Fibroblast of the aortic adventitia (primary cell): ENCODE data around the gene S100B. TPM values are rescaled to one million over a fixed set of nuclear protein-coding genes. Genes with fewer than 3 reads are reported as not detected.

ENCODE experiments used
- DNase-seq: peaks from one replicate; pipeline ENCODE4 v3.0.0-alpha.2; 2010; ENCODE audit warnings: low read depth
- H3K4me3 ChIP-seq: 2 replicates; pipeline ENCODE4 v1.5.1; 2011; ENCODE audit warnings: low read depth, mild to moderate bottlenecking, control low read depth, low read length, moderate library complexity
- total RNA-seq: library from RNA; depleted of rRNA; stranded (reverse); fragments of >200 nt; gene quantifications from 2 replicates; pipeline ENCODE4 v1.2.3, GENCODE V29; 2012; ENCODE audit warnings: low replicate concordance
- TF ChIP-seq, protein P1 (sequence below): IDR thresholded peaks from 2 replicates; pipeline ENCODE4 v1.5.1; 2011; ENCODE audit warnings: mild to moderate bottlenecking, low read length, control low read depth, inconsistent platforms; ENCODE audit not compliant: insufficient read depth

Gene S100B
- 1.1 and 1.2 TPM in 2 replicates for total RNA-seq

DNA sequence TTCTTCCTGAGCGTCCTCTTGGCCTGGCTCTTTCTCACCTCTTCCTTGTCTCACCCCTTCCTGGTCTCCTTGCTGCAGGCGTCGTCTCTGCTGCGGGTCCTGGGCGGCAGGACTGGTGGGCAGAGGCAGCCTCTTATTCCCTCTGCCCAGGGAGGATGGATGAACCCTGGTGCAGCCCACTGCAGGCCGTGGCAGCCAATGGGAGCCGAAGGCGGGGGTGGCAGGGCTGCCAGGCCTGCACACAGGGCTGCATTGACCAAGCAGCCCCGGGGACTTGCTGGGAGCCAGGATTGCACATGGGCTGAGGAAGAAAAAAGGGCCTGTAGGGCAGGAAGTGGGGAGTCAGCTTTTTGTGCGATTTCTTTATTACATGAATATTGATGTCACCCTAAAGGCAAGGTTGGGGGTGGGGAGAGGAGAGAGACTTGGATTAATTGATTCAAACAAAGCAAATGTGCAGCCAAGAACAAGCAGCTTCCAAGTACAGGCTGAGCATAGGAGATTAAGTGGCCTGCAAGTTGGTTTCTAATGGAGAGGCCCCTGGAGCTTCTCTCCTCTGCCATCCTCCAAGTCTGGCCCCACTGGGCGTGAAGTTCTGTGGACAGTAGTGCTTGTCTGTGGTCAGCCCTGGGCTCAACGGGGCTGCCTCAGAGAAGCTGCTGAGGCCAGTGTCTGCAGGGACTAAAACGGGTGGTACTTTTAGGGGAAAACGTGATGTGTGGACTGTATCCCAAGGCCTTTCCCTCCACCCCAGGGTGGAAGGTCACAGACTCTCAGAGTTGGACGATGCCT is at the start of gene S100B:
TSS of gene S100B (minus strand) at position 108 of the 792 bp plus-strand sequence. CDS start 2,667 bp downstream, outside the sequence.
- H3K4me3 ChIP-seq: no peak within 1 kb of the TSS
- peak; percentile 15 for DNase-seq
- TF ChIP-seq, protein P1, sequence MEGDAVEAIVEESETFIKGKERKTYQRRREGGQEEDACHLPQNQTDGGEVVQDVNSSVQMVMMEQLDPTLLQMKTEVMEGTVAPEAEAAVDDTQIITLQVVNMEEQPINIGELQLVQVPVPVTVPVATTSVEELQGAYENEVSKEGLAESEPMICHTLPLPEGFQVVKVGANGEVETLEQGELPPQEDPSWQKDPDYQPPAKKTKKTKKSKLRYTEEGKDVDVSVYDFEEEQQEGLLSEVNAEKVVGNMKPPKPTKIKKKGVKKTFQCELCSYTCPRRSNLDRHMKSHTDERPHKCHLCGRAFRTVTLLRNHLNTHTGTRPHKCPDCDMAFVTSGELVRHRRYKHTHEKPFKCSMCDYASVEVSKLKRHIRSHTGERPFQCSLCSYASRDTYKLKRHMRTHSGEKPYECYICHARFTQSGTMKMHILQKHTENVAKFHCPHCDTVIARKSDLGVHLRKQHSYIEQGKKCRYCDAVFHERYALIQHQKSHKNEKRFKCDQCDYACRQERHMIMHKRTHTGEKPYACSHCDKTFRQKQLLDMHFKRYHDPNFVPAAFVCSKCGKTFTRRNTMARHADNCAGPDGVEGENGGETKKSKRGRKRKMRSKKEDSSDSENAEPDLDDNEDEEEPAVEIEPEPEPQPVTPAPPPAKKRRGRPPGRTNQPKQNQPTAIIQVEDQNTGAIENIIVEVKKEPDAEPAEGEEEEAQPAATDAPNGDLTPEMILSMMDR: no peak

DNA sequence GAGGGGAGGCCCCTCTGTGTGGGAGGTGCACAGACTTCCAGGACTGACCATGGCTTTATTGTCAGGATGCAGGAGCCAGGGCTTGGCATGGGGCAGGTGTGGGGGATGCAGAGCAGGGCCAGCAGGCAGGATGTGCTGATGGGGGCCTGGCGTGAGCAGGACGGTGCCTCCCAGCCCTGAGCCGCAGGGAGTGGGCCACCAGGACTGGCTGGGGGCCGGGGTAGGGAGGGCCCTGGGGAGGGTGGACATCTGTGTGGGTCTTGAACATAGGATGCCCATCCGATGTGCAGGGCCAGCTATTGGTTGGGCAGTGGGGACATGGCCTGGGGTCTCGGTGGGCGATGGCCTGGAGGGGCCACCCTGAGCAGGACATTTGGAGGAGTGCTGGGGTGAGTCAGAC is 46.2 kb upstream of the S100B start:
- DNase-seq: no peak
- TF ChIP-seq, protein P1: no peak
- no peak overlapping the region for H3K4me3 ChIP-seq

DNA sequence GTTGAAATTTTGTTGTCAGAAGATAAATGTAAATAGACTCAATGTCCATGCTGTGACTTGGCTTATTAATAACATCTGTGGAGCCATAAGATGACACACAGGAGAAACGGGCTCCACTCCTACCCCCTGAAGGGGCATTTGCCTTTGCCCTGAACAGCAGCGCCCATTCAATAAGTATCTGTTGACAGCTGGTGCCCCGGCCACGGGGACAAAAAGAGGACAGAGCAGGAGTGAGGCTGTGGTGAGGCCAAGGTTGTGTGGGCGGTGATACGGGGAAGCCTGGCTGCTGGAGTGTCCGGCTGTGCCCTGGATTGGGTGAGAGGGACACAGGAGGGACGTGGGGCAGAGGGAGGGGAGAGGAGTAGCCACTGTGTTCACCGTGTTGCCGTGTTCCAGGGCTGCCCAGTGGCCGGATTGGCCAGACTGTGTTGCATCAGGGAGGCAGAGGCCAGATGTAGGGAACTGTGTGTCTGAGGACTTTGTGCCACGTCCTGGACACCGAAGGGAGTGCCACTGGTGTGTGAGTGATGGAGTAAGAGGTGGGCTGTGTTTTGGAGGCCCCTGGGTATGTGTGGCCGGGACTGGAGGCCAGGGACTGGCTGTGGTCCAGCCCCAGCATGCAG is 45.7 kb upstream of the S100B start:
- no peak overlapping the region for H3K4me3 ChIP-seq
- no peak for DNase-seq
- TF ChIP-seq, protein P1: no peak

DNA sequence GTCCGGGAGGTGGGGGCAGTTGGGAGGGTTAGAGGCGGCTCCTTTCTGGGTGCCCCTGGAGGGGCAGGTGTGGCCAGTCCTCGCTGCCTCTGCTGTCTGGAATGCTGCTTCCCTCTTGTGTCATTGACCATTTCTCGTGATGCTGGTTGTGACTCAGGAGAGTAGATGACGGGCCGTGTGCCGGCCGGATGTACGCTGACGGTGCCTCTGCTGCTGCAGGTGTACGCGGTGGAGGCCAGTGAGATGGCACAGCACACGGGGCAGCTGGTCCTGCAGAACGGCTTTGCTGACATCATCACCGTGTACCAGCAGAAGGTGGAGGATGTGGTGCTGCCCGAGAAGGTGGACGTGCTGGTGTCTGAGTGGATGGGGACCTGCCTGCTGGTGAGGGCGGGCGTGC is 44.5 kb upstream of the S100B start:
- no peak overlapping the region for H3K4me3 ChIP-seq
- DNase-seq: no peak
- TF ChIP-seq, protein P1: no peak

DNA sequence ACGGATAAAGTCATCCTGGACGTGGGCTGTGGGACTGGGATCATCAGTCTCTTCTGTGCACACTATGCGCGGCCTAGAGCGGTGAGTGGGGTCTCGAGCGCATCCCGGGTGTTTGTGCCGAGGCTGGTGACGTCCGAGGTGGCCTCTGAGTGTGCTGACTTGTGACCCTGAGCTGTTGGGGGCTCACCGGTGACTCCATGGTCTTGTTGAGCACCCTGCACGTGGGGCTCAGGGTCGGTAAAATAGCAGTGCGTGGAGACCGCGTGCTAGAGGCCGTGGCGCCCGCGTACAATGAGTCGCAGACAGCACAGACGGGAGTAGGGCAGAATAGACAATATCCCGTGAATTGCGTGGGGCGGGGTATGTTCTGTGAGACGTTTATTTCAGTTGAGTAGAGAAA is 43.7 kb upstream of the S100B start:
- DNase-seq: no peak
- H3K4me3 ChIP-seq: no peak overlapping the region
- TF ChIP-seq, protein P1: no peak

DNA sequence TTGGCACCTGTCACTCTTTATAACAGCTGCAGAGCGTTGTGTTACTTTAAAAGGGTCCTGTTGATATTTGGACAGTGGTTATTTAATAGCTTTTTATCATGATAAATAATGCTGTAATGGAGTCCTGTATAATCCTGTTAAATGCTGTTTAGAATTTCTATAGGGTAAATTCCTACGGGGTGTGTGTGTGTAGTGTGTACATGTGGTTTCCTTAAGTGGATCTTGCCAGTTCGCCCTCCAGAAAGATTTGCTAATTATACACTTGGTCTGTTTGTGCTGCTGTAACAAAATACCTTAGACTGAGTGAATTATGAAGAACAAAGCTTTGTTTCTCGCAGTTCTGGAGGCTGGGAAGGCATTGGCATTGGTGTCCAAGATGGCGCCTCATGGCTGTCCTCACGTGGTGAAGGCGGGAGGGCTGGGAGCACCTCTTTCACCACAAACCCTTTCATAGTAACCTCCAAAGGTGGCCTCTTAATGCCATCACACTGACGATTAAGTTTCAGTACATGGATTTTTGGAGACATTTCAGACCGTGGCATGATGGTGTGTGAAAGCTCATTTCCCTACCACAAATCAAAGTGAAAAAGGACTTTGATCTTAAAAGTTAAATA is 41.8 kb upstream of the S100B start:
- no peak for DNase-seq
- TF ChIP-seq, protein P1: no peak
- H3K4me3 ChIP-seq: no peak overlapping the region
